Duodenal mucosa (tissue), 2 donors: ENCODE data around the gene LACRT.
"Not testable (repeated sequence)": the region's sequence is repeated elsewhere in the genome, so short reads cannot be mapped to it uniquely, and the experiment has no call there.

Experiments used
- H3K27ac ChIP-seq: one replicate; pipeline ENCODE4 v1.7.0; 2013; ENCODE audit warnings: low read depth, low read length
- H3K27me3 ChIP-seq, 2 donors: one replicate each; pipeline ENCODE4 v1.7.0; 2013; ENCODE audit warnings: low read length in 2 of 2, control low read depth in 1 of 2; ENCODE audit not compliant: insufficient read depth in 2 of 2, control insufficient read depth in 1 of 2
- H3K36me3 ChIP-seq, 2 donors: one replicate each; pipeline ENCODE4 v1.7.0; 2013; ENCODE audit warnings: low read length in 2 of 2, control low read depth in 1 of 2; ENCODE audit not compliant: insufficient read depth in 2 of 2, control insufficient read depth in 1 of 2
- H3K4me1 ChIP-seq, 2 donors: one replicate each; pipeline ENCODE4 v1.7.0; 2013; ENCODE audit warnings: low read length in 2 of 2, control low read depth in 1 of 2; ENCODE audit not compliant: insufficient read depth in 2 of 2, control insufficient read depth in 1 of 2
- H3K4me3 ChIP-seq, 2 donors: one replicate each; pipeline ENCODE4 v1.7.0; 2013; ENCODE audit warnings: low read length in 2 of 2, low read depth in 1 of 2
- H3K9ac ChIP-seq, 2 donors: one replicate each; pipeline ENCODE4 v1.7.0; 2013; ENCODE audit warnings: low read length in 2 of 2, low read depth in 1 of 2
- H3K9me3 ChIP-seq, 2 donors: one replicate each; pipeline ENCODE4 v1.7.0; 2013; ENCODE audit warnings: low read length in 2 of 2, control low read depth in 1 of 2; ENCODE audit not compliant: control insufficient read depth in 1 of 2

LACRT gene

GRCh38 chr12:54641554-54641953 is 6.9 kb upstream of the LACRT start:
- no peaks in the 10 kb centered on the region for H3K36me3 ChIP-seq
- H3K4me1 ChIP-seq, result no peaks in the 10 kb centered on the region

GRCh38 chr12:54641089-54641488 is 6.4 kb upstream of the LACRT start:
- H3K9ac ChIP-seq, result no peak overlapping the region
- no peaks in the 10 kb centered on the region for H3K36me3 ChIP-seq

More at GRCh38 chr12:54641554-54641953, 6.9 kb upstream of the LACRT start:
- H3K27me3 ChIP-seq, result peaks cover 0 to 11% of the 10 kb centered on the region in 2 donors
- H3K4me3 ChIP-seq, result no peak overlapping the region
- H3K9me3 ChIP-seq, result no peaks in the 10 kb centered on the region
- H3K9ac ChIP-seq, result no peak overlapping the region
- H3K27ac ChIP-seq, result no peak overlapping the region

GRCh38 chr12:54639112-54639511 is 4.4 kb upstream of the LACRT start:
- H3K9me3 ChIP-seq, H3K4me3 ChIP-seq, H3K27ac ChIP-seq, H3K9ac ChIP-seq, H3K4me1 ChIP-seq, H3K36me3 ChIP-seq, H3K27me3 ChIP-seq: not testable (repeated sequence)

More at GRCh38 chr12:54641089-54641488, 6.4 kb upstream of the LACRT start:
- Histone ChIP-seq H3K4me3 (no peak overlapping the region), H3K4me1 (no peaks in the 10 kb centered on the region), H3K27me3 (peaks cover 0 to 9% of the 10 kb centered on the region in 2 donors), H3K9me3 (no peaks in the 10 kb centered on the region), H3K27ac (no peak overlapping the region)

GRCh38 chr12:54631988-54632728 is 2.5 kb downstream of the LACRT start:
- Histone ChIP-seq H3K9ac (no peak overlapping the region), H3K36me3 (no peaks in the 10 kb centered on the region), H3K4me1 (no peaks in the 10 kb centered on the region), H3K4me3 (no peak overlapping the region), H3K27ac (no peak overlapping the region), H3K9me3 (peaks cover 0 to 3% of the 10 kb centered on the region in 2 donors), H3K27me3 (no peaks in the 10 kb centered on the region)

- no peak overlapping the region for H3K27ac ChIP-seq
- peaks cover 0 to 3% of the 10 kb centered on the region in 2 donors for H3K9me3 ChIP-seq
- no peaks in the 10 kb centered on the region for H3K36me3 ChIP-seq
- H3K4me3 ChIP-seq, result no peak overlapping the region
- no peaks in the 10 kb centered on the region for H3K27me3 ChIP-seq
- no peaks in the 10 kb centered on the region for H3K4me1 ChIP-seq
- no peak overlapping the region for H3K9ac ChIP-seq
Observed at GRCh38 chr12:54631551-54631950, 3.1 kb downstream of the LACRT start.

GRCh38 chr12:54629925-54630324 is 4.8 kb downstream of the LACRT start:
- Histone ChIP-seq H3K9me3 (peaks cover 0 to 3% of the 10 kb centered on the region in 2 donors), H3K27me3 (peaks cover 0 to 3% of the 10 kb centered on the region in 2 donors), H3K4me1 (no peaks in the 10 kb centered on the region), H3K36me3 (no peaks in the 10 kb centered on the region), H3K27ac (no peak overlapping the region), H3K9ac (no peak overlapping the region), H3K4me3 (no peak overlapping the region)

GRCh38 chr12:54628186-54628846 is 6.4 kb downstream of the LACRT start:
- Histone ChIP-seq H3K4me1 (no peaks in the 10 kb centered on the region), H3K27me3 (peaks cover under 1 to 8% of the 10 kb centered on the region in 2 donors), H3K4me3 (no peak overlapping the region), H3K36me3 (no peaks in the 10 kb centered on the region), H3K9ac (no peak overlapping the region), H3K27ac (no peak overlapping the region), H3K9me3 (peaks cover 0 to 3% of the 10 kb centered on the region in 2 donors)

GRCh38 chr12:54627304-54627703 is 7.4 kb downstream of the LACRT start:
- H3K27me3 ChIP-seq, result peaks cover 4 to 8% of the 10 kb centered on the region in 2 donors
- H3K27ac ChIP-seq, result no peak overlapping the region
- H3K4me1 ChIP-seq, result no peaks in the 10 kb centered on the region
- no peak overlapping the region for H3K9ac ChIP-seq
- H3K36me3 ChIP-seq, result no peaks in the 10 kb centered on the region
- no peak overlapping the region for H3K4me3 ChIP-seq
- H3K9me3 ChIP-seq, result peaks cover 0 to 3% of the 10 kb centered on the region in 2 donors

GRCh38 chr12:54625598-54625997 is 9.1 kb downstream of the LACRT start:
- Histone ChIP-seq H3K27ac (no peak overlapping the region), H3K4me1 (no peaks in the 10 kb centered on the region), H3K36me3 (no peaks in the 10 kb centered on the region), H3K9me3 (peaks cover 0 to 3% of the 10 kb centered on the region in 2 donors), H3K27me3 (peaks cover 4 to 11% of the 10 kb centered on the region in 2 donors), H3K9ac (no peak overlapping the region), H3K4me3 (no peak overlapping the region)
